Fibroblast of mammary gland (primary cell): ENCODE data around the gene SLC6A3.
"Not testable (repeated sequence)": the region's sequence is repeated elsewhere in the genome, so short reads cannot be mapped to it uniquely, and the experiment has no call there.

ENCODE experiments used
- DNase-seq: peaks from one replicate; pipeline ENCODE4 v3.0.0-alpha.2; 2010; ENCODE audit warnings: low read depth
- H3K4me3 ChIP-seq: 2 replicates; pipeline ENCODE4 v1.5.1; 2011; ENCODE audit warnings: low read depth, mild to moderate bottlenecking, low read length, moderate library complexity; ENCODE audit not compliant: control insufficient read depth
- CTCF ChIP-seq: conservative IDR thresholded peaks from 2 replicates; pipeline ENCODE4 v1.5.1; 2011; ENCODE audit warnings: low read depth, low read length, inconsistent platforms; ENCODE audit not compliant: control insufficient read depth, insufficient read depth

SLC6A3 gene

GRCh38 chr5:1428107-1428506 is 17.1 kb downstream of the SLC6A3 start:
- DNase-seq, result no peak
- no peak for TF ChIP-seq CTCF
- no peak overlapping the region for H3K4me3 ChIP-seq

- H3K4me3 ChIP-seq, result no peak overlapping the region
- TF ChIP-seq CTCF, result no peak
- no peak for DNase-seq
Measured at GRCh38 chr5:1424716-1425115, 20.5 kb downstream of the SLC6A3 start.

GRCh38 chr5:1423901-1424603 is 21.2 kb downstream of the SLC6A3 start:
- no peak for DNase-seq
- TF ChIP-seq CTCF, result no peak
- no peak overlapping the region for H3K4me3 ChIP-seq

GRCh38 chr5:1422522-1422921 is 22.7 kb downstream of the SLC6A3 start:
- not testable (repeated sequence) for H3K4me3 ChIP-seq, DNase-seq

- H3K4me3 ChIP-seq, result no peak overlapping the region
- no peak for DNase-seq
- TF ChIP-seq CTCF, result no peak
Measured at GRCh38 chr5:1421521-1422341, 23.5 kb downstream of the SLC6A3 start.

GRCh38 chr5:1420211-1421195 is 24.7 kb downstream of the SLC6A3 start:
- no peak for DNase-seq
- no peak overlapping the region for H3K4me3 ChIP-seq
- TF ChIP-seq CTCF, result no peak
